Epithelial cell of proximal tubule (primary cell): ENCODE measurements around the gene SYCE3. TPM values are rescaled to one million over a fixed set of nuclear protein-coding genes. Genes with fewer than 3 reads are reported as not detected.
A peak's percentile ranks its signal among the peaks of the same experiment; 100 is the strongest.

Experiments used
- DNase-seq: peaks from one replicate; pipeline ENCODE4 v3.0.0-alpha.2; 2011; ENCODE audit warnings: low read depth
- H3K4me3 ChIP-seq: 2 replicates; pipeline ENCODE4 v1.5.1; 2011; ENCODE audit warnings: low read depth, mild to moderate bottlenecking, low read length
- total RNA-seq: library from RNA; depleted of rRNA; stranded (reverse); fragments of >200 nt; gene quantifications from 2 replicates; pipeline ENCODE4 v1.2.3, GENCODE V29; 2015
- TF ChIP-seq, protein P1 (sequence below): conservative IDR thresholded peaks from 2 replicates; pipeline ENCODE4 v1.5.1; 2012; ENCODE audit warnings: low read depth, mild to moderate bottlenecking, low read length

The SYCE3 gene
- total RNA-seq, 1 donor from 2014 or later: 1.0 TPM

DNA sequence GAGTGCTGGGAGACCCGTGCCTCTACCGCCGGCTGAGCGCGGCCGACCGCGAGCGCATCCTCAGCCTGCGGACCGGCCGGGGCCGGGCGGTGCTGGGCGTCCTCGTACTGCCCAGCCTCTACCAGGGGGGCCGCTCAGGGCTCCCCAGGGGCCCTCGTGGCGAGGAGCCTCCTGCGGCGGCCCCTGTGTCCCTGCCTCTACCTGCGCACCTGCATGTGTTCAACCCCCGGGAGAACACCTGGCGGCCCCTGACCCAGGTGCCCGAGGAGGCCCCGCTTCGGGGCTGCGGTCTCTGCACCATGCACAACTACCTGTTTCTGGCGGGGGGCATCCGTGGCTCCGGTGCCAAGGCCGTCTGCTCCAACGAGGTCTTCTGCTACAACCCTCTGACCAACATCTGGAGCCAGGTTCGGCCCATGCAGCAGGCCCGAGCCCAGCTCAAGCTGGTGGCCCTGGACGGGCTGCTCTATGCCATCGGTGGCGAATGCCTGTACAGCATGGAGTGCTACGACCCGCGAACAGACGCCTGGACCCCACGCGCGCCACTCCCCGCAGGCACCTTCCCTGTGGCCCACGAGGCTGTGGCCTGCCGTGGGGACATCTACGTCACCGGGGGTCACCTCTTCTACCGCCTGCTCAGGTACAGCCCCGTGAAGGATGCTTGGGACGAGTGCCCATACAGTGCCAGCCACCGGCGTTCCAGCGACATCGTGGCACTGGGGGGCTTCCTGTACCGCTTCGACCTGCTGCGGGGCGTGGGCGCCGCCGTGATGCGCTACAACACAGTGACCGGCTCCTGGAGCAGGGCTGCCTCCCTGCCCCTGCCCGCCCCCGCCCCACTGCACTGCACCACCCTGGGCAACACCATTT, 13.6 kb downstream of the SYCE3 start:
- TF ChIP-seq, protein P1, sequence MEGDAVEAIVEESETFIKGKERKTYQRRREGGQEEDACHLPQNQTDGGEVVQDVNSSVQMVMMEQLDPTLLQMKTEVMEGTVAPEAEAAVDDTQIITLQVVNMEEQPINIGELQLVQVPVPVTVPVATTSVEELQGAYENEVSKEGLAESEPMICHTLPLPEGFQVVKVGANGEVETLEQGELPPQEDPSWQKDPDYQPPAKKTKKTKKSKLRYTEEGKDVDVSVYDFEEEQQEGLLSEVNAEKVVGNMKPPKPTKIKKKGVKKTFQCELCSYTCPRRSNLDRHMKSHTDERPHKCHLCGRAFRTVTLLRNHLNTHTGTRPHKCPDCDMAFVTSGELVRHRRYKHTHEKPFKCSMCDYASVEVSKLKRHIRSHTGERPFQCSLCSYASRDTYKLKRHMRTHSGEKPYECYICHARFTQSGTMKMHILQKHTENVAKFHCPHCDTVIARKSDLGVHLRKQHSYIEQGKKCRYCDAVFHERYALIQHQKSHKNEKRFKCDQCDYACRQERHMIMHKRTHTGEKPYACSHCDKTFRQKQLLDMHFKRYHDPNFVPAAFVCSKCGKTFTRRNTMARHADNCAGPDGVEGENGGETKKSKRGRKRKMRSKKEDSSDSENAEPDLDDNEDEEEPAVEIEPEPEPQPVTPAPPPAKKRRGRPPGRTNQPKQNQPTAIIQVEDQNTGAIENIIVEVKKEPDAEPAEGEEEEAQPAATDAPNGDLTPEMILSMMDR: no peak
- no peak for DNase-seq
- H3K4me3 ChIP-seq: peak overlapping the region; percentile 39

DNA sequence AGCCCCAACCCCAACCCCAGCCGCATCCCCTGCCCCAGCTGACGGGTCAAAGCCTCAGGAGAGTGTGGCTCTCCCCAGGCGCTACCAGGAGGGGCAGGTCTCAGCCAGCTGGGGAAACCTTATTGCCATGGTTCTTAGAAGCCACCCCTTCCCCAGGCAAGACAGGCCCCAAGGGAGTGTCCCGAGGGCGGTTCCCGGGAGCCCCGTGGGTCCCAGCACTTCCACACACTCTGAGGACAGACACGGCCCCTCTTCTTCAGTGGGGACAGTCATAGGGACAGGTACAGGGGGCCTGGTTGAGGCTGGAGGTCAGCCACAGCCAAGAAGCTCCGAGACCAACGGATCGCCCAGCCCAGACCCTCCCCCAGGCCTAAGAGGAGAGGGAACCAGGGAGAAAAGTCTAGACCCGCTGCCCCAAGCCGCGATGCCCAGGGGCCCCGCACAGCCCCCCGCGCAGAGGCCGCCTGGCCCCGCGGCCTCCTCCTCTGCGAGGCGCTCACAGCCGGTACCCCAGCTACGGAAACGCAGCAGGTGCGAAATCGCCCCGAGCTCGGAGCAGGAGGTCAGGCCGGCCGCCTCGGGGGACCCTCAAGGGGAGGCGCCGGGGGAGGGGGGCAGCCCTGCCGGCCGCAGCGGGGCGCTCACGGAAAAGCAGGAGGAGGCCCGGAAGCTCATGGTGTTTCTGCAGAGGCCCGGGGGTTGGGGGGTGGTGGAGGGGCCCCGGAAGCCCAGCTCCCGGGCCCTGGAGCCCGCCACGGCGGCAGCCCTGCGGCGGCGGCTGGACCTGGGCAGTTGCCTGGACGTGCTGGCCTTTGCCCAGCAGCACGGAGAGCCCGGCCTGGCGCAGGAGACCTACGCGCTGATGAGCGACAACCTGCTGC, 14.4 kb downstream of the SYCE3 start:
- no peak for DNase-seq
- TF ChIP-seq, protein P1: no peak

DNA sequence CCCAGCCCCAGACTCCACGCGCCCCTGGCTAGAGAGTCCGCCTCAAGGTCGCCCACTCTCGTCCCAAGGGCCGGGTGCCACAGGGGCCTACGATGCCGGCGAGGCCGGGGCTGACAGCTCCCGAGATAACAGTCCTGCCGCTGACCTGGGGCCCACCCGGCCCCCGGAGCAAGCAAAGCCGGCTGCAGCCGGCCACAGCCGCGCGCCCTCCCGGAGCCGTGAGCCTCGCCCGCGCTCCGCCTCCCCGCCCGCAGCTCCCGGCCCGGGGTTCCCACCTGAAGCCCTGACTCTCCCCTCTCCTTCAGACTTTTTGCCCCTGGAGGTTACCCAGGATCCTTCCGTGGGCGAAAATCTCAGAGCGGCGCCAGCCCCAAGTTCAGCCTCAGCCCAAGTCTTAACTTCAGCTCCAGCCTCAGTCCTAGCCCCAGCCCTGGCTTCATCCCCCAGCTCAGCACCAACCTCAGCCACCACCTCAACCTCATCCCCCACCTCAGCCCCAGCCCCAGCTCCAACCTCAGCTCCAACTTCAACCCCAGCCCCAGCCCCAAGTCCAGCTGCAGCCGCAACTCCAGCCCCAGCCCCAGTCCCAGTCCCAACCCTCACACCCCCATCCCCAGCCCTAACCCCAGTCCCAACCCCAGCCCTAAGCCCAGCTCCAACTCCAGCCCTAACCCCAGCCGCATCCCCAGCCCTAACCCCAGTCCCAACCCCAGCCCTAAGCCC, 15.3 kb downstream of the SYCE3 start:
- DNase-seq: no peak
- TF ChIP-seq, protein P1: no peak
- H3K4me3 ChIP-seq: no peak overlapping the region

More for the DNA sequence above, 14.4 kb downstream of the SYCE3 start:
- peak overlapping the region; percentile 39 for H3K4me3 ChIP-seq

DNA sequence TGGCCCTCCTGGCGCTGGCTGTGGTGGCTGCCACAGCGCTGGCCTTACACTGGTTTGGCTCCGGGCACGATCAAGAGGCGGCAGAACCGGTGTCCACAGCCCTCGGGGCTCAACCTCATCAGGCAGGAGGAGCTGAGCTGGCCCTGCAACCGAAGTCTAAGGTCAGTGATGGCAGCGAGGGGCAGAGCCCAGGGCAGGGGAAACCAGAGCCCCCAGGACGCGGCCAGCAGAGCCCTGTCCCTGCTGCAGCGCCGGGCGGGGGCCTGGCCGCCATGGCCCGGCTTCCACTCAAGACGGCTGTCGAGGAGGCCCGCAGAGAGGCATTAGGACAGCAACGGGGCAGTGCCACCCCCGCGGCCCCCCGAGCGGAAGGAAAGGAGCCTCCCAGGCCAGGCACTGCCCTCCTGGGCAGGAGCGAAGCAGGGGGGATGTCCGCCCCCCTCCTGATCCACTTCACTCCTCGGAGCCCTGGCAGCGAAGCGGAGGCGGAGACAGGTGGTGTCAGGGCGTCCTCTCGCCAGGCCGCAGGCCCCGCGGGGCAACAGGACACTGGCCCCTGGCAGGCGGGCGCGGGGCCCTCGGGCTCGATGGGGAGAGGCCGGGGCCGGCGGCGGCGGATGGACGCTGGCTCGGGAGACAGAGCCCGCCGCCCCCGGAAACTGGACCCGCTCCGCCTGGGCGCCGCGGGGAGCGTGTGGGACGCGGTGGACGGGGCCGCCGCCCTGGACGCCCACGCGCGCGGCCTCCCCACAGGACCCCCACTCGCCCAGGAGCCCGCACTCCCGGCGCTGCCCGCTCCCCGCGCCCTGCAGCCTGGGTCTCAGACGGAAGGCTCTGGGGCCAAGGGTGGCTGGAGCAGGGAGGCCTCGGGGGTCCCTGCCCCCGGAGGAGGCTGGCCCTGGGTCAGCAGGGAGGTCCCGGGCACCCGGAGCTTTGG, 16.1 kb downstream of the SYCE3 start:
- no peak overlapping the region for H3K4me3 ChIP-seq
- no peak for DNase-seq
- TF ChIP-seq, protein P1: no peak

DNA sequence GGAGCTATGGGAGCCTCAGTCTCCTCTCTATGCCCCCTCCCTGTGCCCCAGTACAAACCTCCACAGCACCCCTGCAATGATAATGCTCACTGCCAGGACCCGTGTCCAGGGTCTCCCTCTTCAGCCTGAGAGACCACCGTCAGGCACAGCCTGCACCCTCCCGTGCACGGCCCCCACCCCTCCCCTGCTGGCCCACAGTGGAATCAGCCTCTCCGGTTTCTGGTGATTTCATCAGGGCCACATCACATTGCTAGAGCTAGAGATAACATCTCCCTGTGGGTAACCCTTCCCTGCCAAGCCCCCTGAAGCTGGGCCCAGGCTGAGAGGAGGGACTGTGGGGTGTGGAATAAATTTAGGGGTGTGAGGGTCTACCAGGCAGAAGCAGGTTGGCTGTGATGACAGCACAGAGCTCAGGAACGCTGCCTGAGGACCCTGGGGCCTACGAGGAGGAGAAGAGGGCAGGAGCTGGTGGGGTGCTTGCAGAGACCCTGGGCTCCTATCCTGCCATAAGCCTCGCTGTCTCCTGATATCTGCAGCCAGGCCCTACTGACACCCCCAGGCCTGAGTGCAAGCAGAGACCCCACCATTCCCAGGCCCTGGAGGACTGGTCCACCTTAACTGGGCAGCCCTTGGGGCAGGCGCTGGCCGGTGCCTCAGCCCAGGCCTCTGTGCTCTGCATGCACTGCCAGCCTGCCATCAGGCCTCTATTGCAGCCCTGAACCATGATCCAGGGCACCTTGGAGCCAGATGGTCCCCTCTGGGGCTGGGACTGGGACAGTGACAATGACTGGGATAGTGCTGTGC, 17.0 kb downstream of the SYCE3 start, which contains the start of gene KLHDC7B:
KLHDC7B (plus strand) TSS at position 378 of the 804 bp plus-strand sequence; CDS start at position 723, 345 bp downstream.
- H3K4me3 ChIP-seq: no peak within 1 kb of the TSS
- TF ChIP-seq, protein P1: no peak
- DNase-seq: no peak
